Measurements from ENCODE around the gene PBRM1. TPM values are rescaled to one million over a fixed set of nuclear protein-coding genes. Genes with fewer than 3 reads are reported as not detected.

Gene PBRM1
- total and polyA plus RNA-seq, 2 of the 13 experiments (the other 11 are each of a cell fraction or from before 2014, with no cell fraction given): 10.9 to 33.2 TPM

DNA sequence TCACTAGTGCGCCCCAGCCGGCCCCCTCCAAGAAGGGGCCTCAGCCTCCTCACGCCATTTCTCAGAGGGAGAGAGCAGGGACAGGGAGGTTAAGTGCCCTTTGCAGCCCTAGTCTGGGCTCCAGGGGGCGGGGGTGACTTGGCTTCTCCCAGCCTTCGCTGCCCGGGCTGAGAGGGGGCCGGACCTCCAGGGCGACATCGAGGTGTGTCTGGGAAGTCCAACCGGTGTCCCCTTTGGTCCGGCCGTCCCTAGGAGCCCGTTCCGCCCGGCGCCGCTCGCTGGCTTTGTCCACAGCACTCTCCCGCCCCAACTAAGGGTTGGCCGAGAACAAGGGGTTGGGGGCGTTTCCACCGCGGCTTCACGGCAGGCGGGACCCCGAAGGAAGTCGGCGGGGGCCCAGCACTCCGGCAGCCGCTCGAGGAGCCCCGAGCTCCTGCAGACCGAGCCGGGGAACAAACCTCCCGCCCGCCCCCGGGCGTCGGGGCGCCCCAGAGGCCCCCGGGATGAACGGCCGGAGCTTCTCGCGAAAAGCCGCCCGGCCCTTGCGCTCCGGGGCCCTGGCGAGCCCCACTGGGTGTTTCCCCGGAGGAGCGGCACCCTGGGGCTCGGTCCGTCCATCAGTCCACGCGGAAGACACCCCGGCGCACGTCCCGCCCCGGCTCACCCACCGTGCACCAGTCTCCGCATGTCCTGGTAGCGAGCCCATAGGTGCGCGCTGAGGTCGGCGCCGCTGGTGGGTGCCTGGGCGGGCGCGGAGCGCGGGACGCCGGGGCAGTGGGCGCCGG is 152.7 kb downstream of the PBRM1 start (continued):
- TF ChIP-seq ESRRA (CRISPR knock-in tag; IDR thresholded peaks at IDR 0.05; ENCODE audit: low read depth) (no peak), MTA1 (CRISPR knock-in tag; IDR thresholded peaks at IDR 0.05; ENCODE audit: borderline replicate concordance) (peak; percentile 55; the same call in 1 of the 2 replicates), ISL2 (CRISPR knock-in tag; IDR thresholded peaks at IDR 0.05) (no peak), FOXA1 (IDR thresholded peaks at IDR 0.05) (no peak), FOXA1 (CRISPR knock-in tag; IDR thresholded peaks at IDR 0.05) (no peak), ERF (CRISPR knock-in tag; IDR thresholded peaks at IDR 0.05) (0 out of 2 replicates have a peak, but pooled peaks have one; percentile 6), WIZ (CRISPR knock-in tag; IDR thresholded peaks at IDR 0.05) (no peak), EZH2 (conservative IDR thresholded peaks at IDR 0.05; ENCODE audit: low read depth, low read length) (no peak), ZNF430 (CRISPR knock-in tag; IDR thresholded peaks at IDR 0.05) (no peak), SSRP1 (CRISPR knock-in tag; IDR thresholded peaks at IDR 0.05) (no peak), ZNF572 (CRISPR knock-in tag; IDR thresholded peaks at IDR 0.05) (0 out of 2 replicates have a peak, but pooled peaks have one; percentile 81), ZNF274 (CRISPR knock-in tag; IDR thresholded peaks at IDR 0.05) (no peak), ZSCAN30 (CRISPR knock-in tag; IDR thresholded peaks at IDR 0.05) (no peak), ZNF224 (CRISPR knock-in tag; IDR thresholded peaks at IDR 0.05) (no peak), ZNF558 (CRISPR knock-in tag; IDR thresholded peaks at IDR 0.05; ENCODE audit: borderline replicate concordance) (no peak)
- TF ChIP-seq, protein P1, sequence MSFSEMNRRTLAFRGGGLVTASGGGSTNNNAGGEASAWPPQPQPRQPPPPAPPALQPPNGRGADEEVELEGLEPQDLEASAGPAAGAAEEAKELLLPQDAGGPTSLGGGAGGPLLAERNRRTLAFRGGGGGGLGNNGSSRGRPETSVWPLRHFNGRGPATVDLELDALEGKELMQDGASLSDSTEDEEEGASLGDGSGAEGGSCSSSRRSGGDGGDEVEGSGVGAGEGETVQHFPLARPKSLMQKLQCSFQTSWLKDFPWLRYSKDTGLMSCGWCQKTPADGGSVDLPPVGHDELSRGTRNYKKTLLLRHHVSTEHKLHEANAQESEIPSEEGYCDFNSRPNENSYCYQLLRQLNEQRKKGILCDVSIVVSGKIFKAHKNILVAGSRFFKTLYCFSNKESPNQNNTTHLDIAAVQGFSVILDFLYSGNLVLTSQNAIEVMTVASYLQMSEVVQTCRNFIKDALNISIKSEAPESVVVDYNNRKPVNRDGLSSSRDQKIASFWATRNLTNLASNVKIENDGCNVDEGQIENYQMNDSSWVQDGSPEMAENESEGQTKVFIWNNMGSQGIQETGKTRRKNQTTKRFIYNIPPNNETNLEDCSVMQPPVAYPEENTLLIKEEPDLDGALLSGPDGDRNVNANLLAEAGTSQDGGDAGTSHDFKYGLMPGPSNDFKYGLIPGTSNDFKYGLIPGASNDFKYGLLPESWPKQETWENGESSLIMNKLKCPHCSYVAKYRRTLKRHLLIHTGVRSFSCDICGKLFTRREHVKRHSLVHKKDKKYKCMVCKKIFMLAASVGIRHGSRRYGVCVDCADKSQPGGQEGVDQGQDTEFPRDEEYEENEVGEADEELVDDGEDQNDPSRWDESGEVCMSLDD (CRISPR knock-in tag; IDR thresholded peaks at IDR 0.05; ENCODE audit: borderline replicate concordance): peak; percentile 65; the same call in 1 of the 2 replicates
- TF ChIP-seq, protein P2, sequence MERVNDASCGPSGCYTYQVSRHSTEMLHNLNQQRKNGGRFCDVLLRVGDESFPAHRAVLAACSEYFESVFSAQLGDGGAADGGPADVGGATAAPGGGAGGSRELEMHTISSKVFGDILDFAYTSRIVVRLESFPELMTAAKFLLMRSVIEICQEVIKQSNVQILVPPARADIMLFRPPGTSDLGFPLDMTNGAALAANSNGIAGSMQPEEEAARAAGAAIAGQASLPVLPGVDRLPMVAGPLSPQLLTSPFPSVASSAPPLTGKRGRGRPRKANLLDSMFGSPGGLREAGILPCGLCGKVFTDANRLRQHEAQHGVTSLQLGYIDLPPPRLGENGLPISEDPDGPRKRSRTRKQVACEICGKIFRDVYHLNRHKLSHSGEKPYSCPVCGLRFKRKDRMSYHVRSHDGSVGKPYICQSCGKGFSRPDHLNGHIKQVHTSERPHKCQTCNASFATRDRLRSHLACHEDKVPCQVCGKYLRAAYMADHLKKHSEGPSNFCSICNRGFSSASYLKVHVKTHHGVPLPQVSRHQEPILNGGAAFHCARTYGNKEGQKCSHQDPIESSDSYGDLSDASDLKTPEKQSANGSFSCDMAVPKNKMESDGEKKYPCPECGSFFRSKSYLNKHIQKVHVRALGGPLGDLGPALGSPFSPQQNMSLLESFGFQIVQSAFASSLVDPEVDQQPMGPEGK (CRISPR knock-in tag; IDR thresholded peaks at IDR 0.05): peak; percentile 56; the same call in 1 of the 2 replicates
- TF ChIP-seq, protein P3, sequence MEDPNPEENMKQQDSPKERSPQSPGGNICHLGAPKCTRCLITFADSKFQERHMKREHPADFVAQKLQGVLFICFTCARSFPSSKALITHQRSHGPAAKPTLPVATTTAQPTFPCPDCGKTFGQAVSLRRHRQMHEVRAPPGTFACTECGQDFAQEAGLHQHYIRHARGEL (CRISPR knock-in tag; IDR thresholded peaks at IDR 0.05): no peak
- TF ChIP-seq, protein P4, sequence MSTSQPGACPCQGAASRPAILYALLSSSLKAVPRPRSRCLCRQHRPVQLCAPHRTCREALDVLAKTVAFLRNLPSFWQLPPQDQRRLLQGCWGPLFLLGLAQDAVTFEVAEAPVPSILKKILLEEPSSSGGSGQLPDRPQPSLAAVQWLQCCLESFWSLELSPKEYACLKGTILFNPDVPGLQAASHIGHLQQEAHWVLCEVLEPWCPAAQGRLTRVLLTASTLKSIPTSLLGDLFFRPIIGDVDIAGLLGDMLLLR (CRISPR knock-in tag; IDR thresholded peaks at IDR 0.05): no peak
- TF ChIP-seq, protein P5, sequence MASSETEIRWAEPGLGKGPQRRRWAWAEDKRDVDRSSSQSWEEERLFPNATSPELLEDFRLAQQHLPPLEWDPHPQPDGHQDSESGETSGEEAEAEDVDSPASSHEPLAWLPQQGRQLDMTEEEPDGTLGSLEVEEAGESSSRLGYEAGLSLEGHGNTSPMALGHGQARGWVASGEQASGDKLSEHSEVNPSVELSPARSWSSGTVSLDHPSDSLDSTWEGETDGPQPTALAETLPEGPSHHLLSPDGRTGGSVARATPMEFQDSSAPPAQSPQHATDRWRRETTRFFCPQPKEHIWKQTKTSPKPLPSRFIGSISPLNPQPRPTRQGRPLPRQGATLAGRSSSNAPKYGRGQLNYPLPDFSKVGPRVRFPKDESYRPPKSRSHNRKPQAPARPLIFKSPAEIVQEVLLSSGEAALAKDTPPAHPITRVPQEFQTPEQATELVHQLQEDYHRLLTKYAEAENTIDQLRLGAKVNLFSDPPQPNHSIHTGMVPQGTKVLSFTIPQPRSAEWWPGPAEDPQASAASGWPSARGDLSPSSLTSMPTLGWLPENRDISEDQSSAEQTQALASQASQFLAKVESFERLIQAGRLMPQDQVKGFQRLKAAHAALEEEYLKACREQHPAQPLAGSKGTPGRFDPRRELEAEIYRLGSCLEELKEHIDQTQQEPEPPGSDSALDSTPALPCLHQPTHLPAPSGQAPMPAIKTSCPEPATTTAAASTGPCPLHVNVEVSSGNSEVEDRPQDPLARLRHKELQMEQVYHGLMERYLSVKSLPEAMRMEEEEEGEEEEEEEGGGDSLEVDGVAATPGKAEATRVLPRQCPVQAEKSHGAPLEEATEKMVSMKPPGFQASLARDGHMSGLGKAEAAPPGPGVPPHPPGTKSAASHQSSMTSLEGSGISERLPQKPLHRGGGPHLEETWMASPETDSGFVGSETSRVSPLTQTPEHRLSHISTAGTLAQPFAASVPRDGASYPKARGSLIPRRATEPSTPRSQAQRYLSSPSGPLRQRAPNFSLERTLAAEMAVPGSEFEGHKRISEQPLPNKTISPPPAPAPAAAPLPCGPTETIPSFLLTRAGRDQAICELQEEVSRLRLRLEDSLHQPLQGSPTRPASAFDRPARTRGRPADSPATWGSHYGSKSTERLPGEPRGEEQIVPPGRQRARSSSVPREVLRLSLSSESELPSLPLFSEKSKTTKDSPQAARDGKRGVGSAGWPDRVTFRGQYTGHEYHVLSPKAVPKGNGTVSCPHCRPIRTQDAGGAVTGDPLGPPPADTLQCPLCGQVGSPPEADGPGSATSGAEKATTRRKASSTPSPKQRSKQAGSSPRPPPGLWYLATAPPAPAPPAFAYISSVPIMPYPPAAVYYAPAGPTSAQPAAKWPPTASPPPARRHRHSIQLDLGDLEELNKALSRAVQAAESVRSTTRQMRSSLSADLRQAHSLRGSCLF (CRISPR knock-in tag; IDR thresholded peaks at IDR 0.05; ENCODE audit: borderline replicate concordance): no peak
